ENCODE data around the gene RBM20.

The RBM20 gene

DNA sequence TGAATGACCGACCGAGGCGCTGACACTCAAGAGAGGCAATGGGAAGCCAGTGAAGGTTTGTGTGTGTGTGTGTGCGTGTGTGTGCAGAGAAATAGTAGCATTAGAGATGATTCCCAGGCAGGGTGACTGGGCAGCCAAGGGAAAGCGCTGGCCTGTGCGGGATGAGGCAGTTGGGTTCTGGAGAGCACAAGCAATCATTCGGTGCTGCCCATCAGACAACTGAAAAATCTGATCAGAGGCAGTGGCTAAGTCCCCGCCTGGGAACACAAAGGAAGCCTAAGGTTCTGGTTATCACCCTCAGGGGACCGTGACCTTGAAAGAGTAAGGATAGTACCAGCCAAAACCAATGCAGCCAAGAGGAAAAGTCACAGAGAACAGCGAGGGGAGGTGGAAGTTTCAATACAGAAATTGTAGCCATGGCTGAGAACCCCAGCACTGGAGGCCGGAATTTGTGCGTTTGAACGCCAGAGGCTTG, 226.7 kb downstream of the RBM20 start:
- DNase-seq (ENCODE audit: low read depth) = no peak
- TF ChIP-seq, protein P1, sequence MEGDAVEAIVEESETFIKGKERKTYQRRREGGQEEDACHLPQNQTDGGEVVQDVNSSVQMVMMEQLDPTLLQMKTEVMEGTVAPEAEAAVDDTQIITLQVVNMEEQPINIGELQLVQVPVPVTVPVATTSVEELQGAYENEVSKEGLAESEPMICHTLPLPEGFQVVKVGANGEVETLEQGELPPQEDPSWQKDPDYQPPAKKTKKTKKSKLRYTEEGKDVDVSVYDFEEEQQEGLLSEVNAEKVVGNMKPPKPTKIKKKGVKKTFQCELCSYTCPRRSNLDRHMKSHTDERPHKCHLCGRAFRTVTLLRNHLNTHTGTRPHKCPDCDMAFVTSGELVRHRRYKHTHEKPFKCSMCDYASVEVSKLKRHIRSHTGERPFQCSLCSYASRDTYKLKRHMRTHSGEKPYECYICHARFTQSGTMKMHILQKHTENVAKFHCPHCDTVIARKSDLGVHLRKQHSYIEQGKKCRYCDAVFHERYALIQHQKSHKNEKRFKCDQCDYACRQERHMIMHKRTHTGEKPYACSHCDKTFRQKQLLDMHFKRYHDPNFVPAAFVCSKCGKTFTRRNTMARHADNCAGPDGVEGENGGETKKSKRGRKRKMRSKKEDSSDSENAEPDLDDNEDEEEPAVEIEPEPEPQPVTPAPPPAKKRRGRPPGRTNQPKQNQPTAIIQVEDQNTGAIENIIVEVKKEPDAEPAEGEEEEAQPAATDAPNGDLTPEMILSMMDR (IDR thresholded peaks at IDR 0.05; ENCODE audit: low read depth, low read length, missing control alignments) = no peak
- peak overlapping the region; percentile 90 for H3K4me3 ChIP-seq (ENCODE audit: low read depth, low read length)

DNA sequence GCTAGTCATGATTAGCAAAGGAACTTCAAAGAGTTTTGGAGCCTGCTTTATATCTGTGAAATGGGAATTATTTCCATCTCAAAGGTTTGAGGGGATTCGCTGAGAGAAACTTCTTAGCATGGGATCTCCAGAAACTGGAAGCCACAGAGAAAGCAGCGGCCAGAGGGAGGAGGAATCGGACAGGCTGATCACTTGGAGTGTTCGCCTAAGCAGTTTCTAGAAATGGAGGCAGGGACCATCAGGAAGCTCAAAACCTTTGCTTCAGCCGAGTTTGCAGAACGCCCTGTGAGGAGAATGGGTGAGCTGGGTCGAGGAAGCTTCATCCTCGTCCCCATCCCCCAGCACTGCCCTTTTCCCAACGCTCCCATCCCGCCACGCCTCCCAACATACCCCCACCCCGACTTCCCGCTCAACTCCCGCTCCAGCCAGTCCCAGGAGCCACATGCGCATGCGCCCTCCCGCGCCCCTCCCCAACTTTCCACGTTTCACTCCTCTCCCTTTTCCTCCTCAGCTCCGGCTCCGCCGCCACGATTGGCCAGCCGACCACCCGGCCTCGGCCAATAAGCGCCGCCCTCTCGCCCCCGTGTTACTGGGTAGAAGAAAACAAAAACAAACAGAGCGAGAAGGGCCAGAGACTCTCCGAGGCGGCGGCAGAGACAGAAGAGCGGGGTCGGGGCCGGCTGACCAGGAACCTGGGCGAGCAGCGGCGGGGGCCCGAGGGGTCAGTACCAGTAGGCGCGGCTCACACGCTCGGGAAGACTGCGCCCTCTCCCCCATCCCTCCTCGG, 227.4 kb downstream of the RBM20 start, which contains the start of gene PDCD4:
PDCD4 (plus strand) TSS at position 631 of the 787 bp plus-strand sequence. CDS start 4,100 bp downstream, outside the sequence.
- TF ChIP-seq, protein P1 (IDR thresholded peaks at IDR 0.05; ENCODE audit: low read depth, low read length, missing control alignments) = no peak
- DNase-seq (ENCODE audit: low read depth) = peak; percentile 73
- H3K4me3 ChIP-seq (ENCODE audit: low read depth, low read length) = peak within 1 kb of the TSS; percentile 90

DNA sequence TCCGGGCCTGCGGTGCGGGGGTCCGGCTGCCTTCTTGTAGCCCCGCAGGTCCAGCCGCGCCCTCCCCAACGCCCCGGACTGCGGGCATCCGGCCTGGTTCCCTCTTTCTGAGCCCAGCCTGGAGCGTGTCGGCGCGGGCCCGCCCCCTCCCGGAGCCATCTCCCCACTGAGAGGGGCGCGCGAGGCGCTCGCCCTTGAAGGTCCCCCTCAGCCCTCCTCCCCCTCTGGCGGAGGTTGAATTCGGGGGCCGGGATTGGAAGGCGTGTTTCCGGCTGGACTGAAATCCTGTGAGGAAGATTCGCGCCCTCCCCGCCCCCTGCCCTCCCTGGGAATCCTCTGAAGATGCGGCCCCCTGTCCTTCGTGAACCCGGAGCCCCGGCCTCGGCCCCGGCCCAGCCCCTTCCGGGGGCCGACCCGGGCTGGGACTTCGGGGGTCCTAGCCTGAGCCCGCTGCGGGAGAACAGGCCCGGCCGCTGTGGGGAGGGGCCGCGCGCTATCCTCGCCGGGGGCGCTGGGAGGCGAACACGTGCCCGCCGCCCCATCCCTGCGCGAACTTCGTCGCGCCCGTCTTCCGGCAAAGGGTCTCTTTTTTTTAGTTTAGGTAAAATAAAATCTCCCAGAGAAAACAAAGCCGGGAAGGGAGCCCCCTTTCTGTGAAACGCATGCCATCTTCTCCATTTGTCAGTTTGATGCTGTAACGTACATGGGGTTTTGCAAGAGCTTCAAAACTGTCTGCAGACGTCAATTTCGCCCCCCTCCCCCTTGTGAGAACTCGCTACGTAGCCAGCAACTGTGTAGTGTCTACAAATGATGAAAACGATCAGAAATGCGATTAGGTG, 228.2 kb downstream of the RBM20 start:
- DNase-seq (ENCODE audit: low read depth) = no peak
- TF ChIP-seq, protein P1 (IDR thresholded peaks at IDR 0.05; ENCODE audit: low read depth, low read length, missing control alignments) = peak; percentile 21

DNA sequence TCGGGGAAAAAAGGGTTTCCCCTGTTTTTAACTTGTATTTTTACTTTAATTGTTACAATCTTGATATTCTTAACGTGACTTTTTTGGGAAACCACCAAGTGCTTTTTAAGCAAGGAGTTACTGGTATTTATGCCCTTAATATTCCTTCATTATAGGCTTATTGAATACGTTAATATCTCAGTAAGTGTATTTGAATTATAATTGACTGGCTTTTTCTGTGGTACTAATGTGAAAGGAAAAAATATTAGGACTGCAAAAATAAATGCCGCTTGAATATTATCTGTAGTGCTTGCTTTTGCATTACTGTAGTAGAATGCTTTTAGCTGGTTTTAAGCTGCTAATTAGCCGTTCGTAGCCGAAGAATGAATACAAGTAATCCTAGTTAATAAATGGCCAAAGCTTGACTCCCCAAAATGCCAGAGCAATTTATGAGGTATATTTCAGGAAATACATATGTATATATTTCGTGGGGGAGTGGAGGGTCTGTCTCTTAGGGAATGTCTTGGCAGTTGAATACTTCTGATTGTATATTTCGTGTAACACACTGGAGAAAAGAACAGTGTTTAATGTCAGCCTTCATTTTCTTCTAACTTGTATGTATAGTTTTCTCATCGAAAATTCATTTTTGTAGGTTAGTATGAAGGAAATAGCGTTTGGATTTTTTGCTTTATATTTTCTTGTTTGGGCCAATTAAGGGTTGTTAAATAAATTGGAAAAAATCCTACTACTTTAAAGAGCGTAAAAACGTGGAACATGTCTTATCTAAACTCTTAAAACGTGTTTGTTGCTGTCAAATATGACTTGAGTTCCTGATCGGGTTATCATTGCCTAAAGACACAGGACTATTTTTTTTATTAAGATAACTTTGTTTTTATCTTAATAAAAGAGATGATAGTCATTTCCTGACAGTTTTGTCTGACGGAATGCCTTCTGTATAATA, 229.1 kb downstream of the RBM20 start:
- no peak for DNase-seq (ENCODE audit: low read depth)
- H3K4me3 ChIP-seq (ENCODE audit: low read depth, low read length) = peak overlapping the region; percentile 90
- TF ChIP-seq, protein P1 (IDR thresholded peaks at IDR 0.05; ENCODE audit: low read depth, low read length, missing control alignments) = no peak

More for the DNA sequence above, 228.2 kb downstream of the RBM20 start:
- peak overlapping the region; percentile 90 for H3K4me3 ChIP-seq (ENCODE audit: low read depth, low read length)

DNA sequence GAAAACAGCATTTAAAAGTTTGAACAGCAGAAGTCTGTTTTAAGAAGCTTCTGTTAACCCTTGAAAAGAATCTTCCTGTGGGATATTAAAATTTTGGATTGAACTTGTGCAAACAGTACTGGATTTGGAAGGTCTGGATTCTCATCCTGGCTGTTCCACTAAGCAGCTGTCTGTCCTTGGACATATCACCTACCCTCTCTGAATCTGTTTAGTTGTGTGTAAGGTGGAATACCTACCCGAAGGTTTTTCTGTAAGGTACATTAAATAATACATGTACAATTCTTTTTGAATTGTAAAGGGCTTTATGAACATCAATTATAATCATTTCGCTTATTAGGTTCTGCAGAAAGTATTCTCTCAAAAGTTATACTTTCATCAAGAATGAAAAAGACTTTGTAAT, 229.8 kb downstream of the RBM20 start:
- peak overlapping the region; percentile 90 for H3K4me3 ChIP-seq (ENCODE audit: low read depth, low read length)
- TF ChIP-seq, protein P1 (IDR thresholded peaks at IDR 0.05; ENCODE audit: low read depth, low read length, missing control alignments) = no peak
- no peak for DNase-seq (ENCODE audit: low read depth)

DNA sequence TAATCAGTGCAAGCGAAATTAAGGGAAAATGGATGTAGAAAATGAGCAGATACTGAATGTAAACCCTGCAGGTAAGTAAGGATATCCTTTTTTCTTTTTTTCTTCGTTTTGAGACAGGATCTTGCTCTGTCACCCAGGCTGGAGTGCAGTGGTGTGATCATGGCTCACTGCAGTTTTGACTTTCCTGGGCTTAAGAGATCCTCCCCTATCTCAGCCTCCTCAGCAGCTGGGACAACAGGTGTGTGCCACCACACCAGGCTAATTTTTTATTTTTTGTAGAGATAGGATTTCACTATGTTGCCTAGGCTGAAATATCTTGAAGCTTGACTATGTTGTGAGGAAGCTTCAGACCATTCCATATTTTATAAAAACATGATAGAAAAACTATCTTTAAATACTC, 231.9 kb downstream of the RBM20 start:
- no peak for DNase-seq (ENCODE audit: low read depth)

More for the DNA sequence above, 231.9 kb downstream of the RBM20 start:
- TF ChIP-seq, protein P1 (IDR thresholded peaks at IDR 0.05; ENCODE audit: low read depth, low read length, missing control alignments) = no peak
- no peak overlapping the region for H3K4me3 ChIP-seq (ENCODE audit: low read depth, low read length)

Measured in GM12864 (cell line).